ENCODE data around the gene NMBR. TPM values are rescaled to one million over a fixed set of nuclear protein-coding genes. Genes with fewer than 3 reads are reported as not detected.
"Not testable (repeated sequence)": the region's sequence is repeated elsewhere in the genome, so short reads cannot be mapped to it uniquely, and the experiment has no call there.

NMBR gene
- total RNA-seq, 1 donor from 2014 or later: 0.48 TPM

- no peak for DNase-seq (ENCODE audit: low spot score)
These were observed 88.2 kb downstream of the NMBR start for GRCh38 chr6:142058551-142059290.

- no peak for DNase-seq (ENCODE audit: low spot score)
These were observed 91.7 kb downstream of the NMBR start for GRCh38 chr6:142055219-142055618.

- DNase-seq (ENCODE audit: low spot score): no peak
These were observed 95.5 kb downstream of the NMBR start for GRCh38 chr6:142051404-142051803.

- DNase-seq (ENCODE audit: low spot score): no peak
These were observed 98.3 kb downstream of the NMBR start for GRCh38 chr6:142048593-142048980.

- DNase-seq (ENCODE audit: low spot score): no peak
These were observed 98.9 kb downstream of the NMBR start for GRCh38 chr6:142047934-142048592.

GRCh38 chr6:142045380-142046278, 101.3 kb downstream of the NMBR start:
- DNase-seq (ENCODE audit: low spot score): peak; percentile 21

- DNase-seq (ENCODE audit: low spot score): no peak
These were observed 111.0 kb downstream of the NMBR start for GRCh38 chr6:142035890-142036289.

- DNase-seq (ENCODE audit: low spot score): no peak
These were observed 115.9 kb downstream of the NMBR start for GRCh38 chr6:142031035-142031434.

GRCh38 chr6:142030115-142030619, 116.8 kb downstream of the NMBR start:
- no peak for DNase-seq (ENCODE audit: low spot score)

- DNase-seq (ENCODE audit: low spot score): no peak
These were observed 118.4 kb downstream of the NMBR start for GRCh38 chr6:142028527-142028926.

- not testable (repeated sequence) for DNase-seq (ENCODE audit: low spot score)
These were observed 119.1 kb downstream of the NMBR start for GRCh38 chr6:142027804-142028203.

GRCh38 chr6:142027074-142027473, 119.8 kb downstream of the NMBR start:
- no peak for DNase-seq (ENCODE audit: low spot score)

GRCh38 chr6:142026471-142026870, 120.5 kb downstream of the NMBR start:
- DNase-seq (ENCODE audit: low spot score): no peak

Other genes with a start within 250 kb of the NMBR start
- gene GJE1, start 14.2 kb downstream of the NMBR start, total RNA-seq (ENCODE audit: insufficient read depth, low replicate concordance): not detected
- gene VTA1, start 141 bp upstream of the NMBR start, total RNA-seq (ENCODE audit: insufficient read depth, low replicate concordance): 35.9 TPM
- 104 TPM for gene ADGRG6, start 154.9 kb upstream of the NMBR start, total RNA-seq (ENCODE audit: insufficient read depth, low replicate concordance)